GM12878 (cell line): Measurements from ENCODE around the gene AGBL5.

Source experiments
- CBX5 ChIP-seq: sonication (generic); IDR thresholded peaks from 2 replicates; pipeline ENCODE4 v1.6.1; 2016; ENCODE audit warnings: low read depth, moderate library complexity, mild to moderate bottlenecking, inconsistent platforms
- EP300 ChIP-seq, 2 experiments: fragments of 150-350 bp in 1 of 2; IDR thresholded peaks; 2 replicates each; pipeline ENCODE4 v1.6.1; 2011 to 2012; ENCODE audit warnings: low read depth in 2 of 2, low read length in 2 of 2, borderline replicate concordance in 1 of 2, improper control_type of control experiment in 1 of 2, inconsistent platforms in 1 of 2; ENCODE audit not compliant: control insufficient read depth in 1 of 2
- TAF1 ChIP-seq: IDR thresholded peaks from 2 replicates; pipeline ENCODE4 v1.6.1; 2011; ENCODE audit warnings: mild to moderate bottlenecking, low read depth, low read length, borderline replicate concordance
- ZNF217 ChIP-seq: fragments of 450-650 bp; IDR thresholded peaks from 2 replicates; pipeline ENCODE4 v1.6.1; 2017; ENCODE audit warnings: antibody characterized with exemption, mild to moderate bottlenecking
- ZSCAN29 ChIP-seq: fragments of 450-650 bp; IDR thresholded peaks from 2 replicates; pipeline ENCODE4 v1.6.1; 2017; ENCODE audit warnings: mild to moderate bottlenecking, moderate library complexity

GRCh38 chr2:27039426-27039825, 12.0 kb upstream of the AGBL5 start:
- TF ChIP-seq CBX5 = no peak
- TF ChIP-seq TAF1 = no peak
- no peak for TF ChIP-seq EP300 (IDR thresholded peaks at IDR 0.05; ENCODE audit: borderline replicate concordance in 1 of 2, control insufficient read depth in 1 of 2, low read depth in 2 of 2, low read length in 2 of 2)
- TF ChIP-seq ZSCAN29 = no peak
- no peak for TF ChIP-seq ZNF217
